GM21723 (cell line): ENCODE data around the gene STK32C.
"Not testable (repeated sequence)": the region's sequence is repeated elsewhere in the genome, so short reads cannot be mapped to it uniquely, and the experiment has no call there.

Experiments
- ATAC-seq: cut with Tn5 transposase; IDR thresholded peaks from one replicate; pipeline ENCODE4 v1.9.1; 2021; ENCODE audit warnings: mild to moderate bottlenecking, moderate library complexity; ENCODE audit not compliant: unreplicated experiment

The STK32C gene

GRCh38 chr10:132320654-132321469 lies 13.1 kb upstream of the STK32C start:
- ATAC-seq = peak; percentile 8

- ATAC-seq = peak; percentile 98
These were observed 12.3 kb upstream of the STK32C start for GRCh38 chr10:132319853-132320653.

GRCh38 chr10:132317477-132317876 lies 9.7 kb upstream of the STK32C start:
- ATAC-seq = not testable (repeated sequence)

GRCh38 chr10:132316133-132316532 lies 8.4 kb upstream of the STK32C start:
- no peak for ATAC-seq

- not testable (repeated sequence) for ATAC-seq
These were observed 7.1 kb upstream of the STK32C start for GRCh38 chr10:132314881-132315280.

GRCh38 chr10:132314336-132314735 lies 6.6 kb upstream of the STK32C start:
- no peak for ATAC-seq

GRCh38 chr10:132313865-132314264 lies 6.1 kb upstream of the STK32C start:
- no peak for ATAC-seq

GRCh38 chr10:132313305-132313704 lies 5.6 kb upstream of the STK32C start:
- no peak for ATAC-seq

GRCh38 chr10:132311338-132311939 lies 3.7 kb upstream of the STK32C start:
- ATAC-seq = no peak

- ATAC-seq = no peak
These were observed 3.1 kb upstream of the STK32C start for GRCh38 chr10:132310701-132311337.

- ATAC-seq = no peak
These were observed 2.3 kb upstream of the STK32C start for GRCh38 chr10:132309879-132310591.

GRCh38 chr10:132309471-132309865 lies 1.7 kb upstream of the STK32C start:
- ATAC-seq = no peak

GRCh38 chr10:132308587-132309470 lies 1.1 kb upstream of the STK32C start:
- peak; percentile 6 for ATAC-seq

- peak; percentile 13 for ATAC-seq
These were observed 642 bp downstream of the STK32C start for GRCh38 chr10:132306864-132307751.

GRCh38 chr10:132306343-132306685 lies 1.4 kb downstream of the STK32C start:
- ATAC-seq = no peak

- ATAC-seq = no peak
These were observed 2.0 kb downstream of the STK32C start for GRCh38 chr10:132305654-132306342.

GRCh38 chr10:132304756-132305509 lies 2.8 kb downstream of the STK32C start:
- ATAC-seq = no peak
